GM19438 (cell line): ENCODE measurements around the gene NBPF15.
A peak's percentile ranks its signal among the peaks of the same experiment; 100 is the strongest.
"Not testable (repeated sequence)": the region's sequence is repeated elsewhere in the genome, so short reads cannot be mapped to it uniquely, and the experiment has no call there.

Experiments
- ATAC-seq: cut with Tn5 transposase; IDR thresholded peaks from one replicate; pipeline ENCODE4 v1.9.1; 2021; ENCODE audit warnings: low read depth; ENCODE audit not compliant: unreplicated experiment

Gene NBPF15

GRCh38 chr1:144461136-144461759, at the start of gene NBPF15:
TSS of gene NBPF15 (minus strand) at chr1:144461669. CDS start at chr1:144440003, 21,666 bp downstream.
- ATAC-seq = peak; percentile 91

- ATAC-seq = not testable (repeated sequence)
Measured at GRCh38 chr1:144496429-144496828, 35.0 kb upstream of the NBPF15 start.

GRCh38 chr1:144494130-144494529, 32.7 kb upstream of the NBPF15 start:
- ATAC-seq = not testable (repeated sequence)

GRCh38 chr1:144490394-144490793, 28.9 kb upstream of the NBPF15 start:
- not testable (repeated sequence) for ATAC-seq

GRCh38 chr1:144487002-144487401, 25.5 kb upstream of the NBPF15 start:
- not testable (repeated sequence) for ATAC-seq

GRCh38 chr1:144485048-144485993, 23.9 kb upstream of the NBPF15 start:
- not testable (repeated sequence) for ATAC-seq

GRCh38 chr1:144473897-144474296, 12.4 kb upstream of the NBPF15 start:
- not testable (repeated sequence) for ATAC-seq

GRCh38 chr1:144471434-144471833, 10.0 kb upstream of the NBPF15 start:
- ATAC-seq = not testable (repeated sequence)

- peak; percentile 18 for ATAC-seq
Measured at GRCh38 chr1:144461778-144462177, 309 bp upstream of the NBPF15 start.

- ATAC-seq = peak; percentile 34
Measured at GRCh38 chr1:144460686-144461085, 783 bp downstream of the NBPF15 start.

GRCh38 chr1:144442402-144442801, 19.1 kb downstream of the NBPF15 start:
- ATAC-seq = not testable (repeated sequence)

GRCh38 chr1:144439737-144440136, 21.7 kb downstream of the NBPF15 start:
- ATAC-seq = not testable (repeated sequence)

GRCh38 chr1:144418891-144419694, 42.4 kb downstream of the NBPF15 start:
- ATAC-seq = not testable (repeated sequence)

GRCh38 chr1:144413404-144414118, 47.9 kb downstream of the NBPF15 start:
- not testable (repeated sequence) for ATAC-seq

GRCh38 chr1:144412491-144413403, 48.7 kb downstream of the NBPF15 start:
- peak; percentile 79 for ATAC-seq

GRCh38 chr1:144412068-144412471, 49.4 kb downstream of the NBPF15 start:
- ATAC-seq = peak; percentile 49

GRCh38 chr1:144402807-144403206, 58.7 kb downstream of the NBPF15 start:
- not testable (repeated sequence) for ATAC-seq

GRCh38 chr1:144371651-144372050, 89.8 kb downstream of the NBPF15 start:
- ATAC-seq = not testable (repeated sequence)
